Measurements from ENCODE around the gene CHCHD3. TPM values are rescaled to one million over a fixed set of nuclear protein-coding genes. Genes with fewer than 3 reads are reported as not detected.

CHCHD3 gene
- polyA plus RNA-seq, 1 donor (not counting 4 experiments of a cell fraction or from before 2014, with no cell fraction given) = 59.2 TPM

DNA sequence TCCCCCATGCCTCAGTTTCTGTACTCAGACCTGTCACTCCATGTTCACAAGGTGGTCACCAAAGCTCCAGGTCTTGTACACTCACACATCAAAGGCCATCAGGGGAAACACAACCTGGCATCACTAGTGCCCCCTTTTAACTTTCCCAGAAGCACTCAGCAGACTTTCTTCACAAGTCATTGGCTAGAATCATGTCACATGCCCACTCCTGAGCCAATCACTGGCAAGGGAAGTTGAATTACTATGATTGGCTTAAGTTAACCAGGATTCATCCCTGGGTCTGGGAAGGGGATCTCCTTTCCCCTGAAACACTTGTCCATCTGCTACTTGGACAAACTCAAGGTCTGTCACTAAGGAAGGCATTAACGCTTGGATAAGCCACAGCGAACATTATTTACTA is 311.8 kb downstream of the CHCHD3 start:
- no peak for DNase-seq (ENCODE audit: low read depth, low spot score)
- FAIRE-seq = no peak
- no peak overlapping the region for H3K9ac ChIP-seq (ENCODE audit: control insufficient read depth, extremely low read depth, insufficient read depth, low read length)
- TF ChIP-seq EZH2 (IDR thresholded peaks at IDR 0.05; ENCODE audit: low read length) = no peak
- TF ChIP-seq, protein P1, sequence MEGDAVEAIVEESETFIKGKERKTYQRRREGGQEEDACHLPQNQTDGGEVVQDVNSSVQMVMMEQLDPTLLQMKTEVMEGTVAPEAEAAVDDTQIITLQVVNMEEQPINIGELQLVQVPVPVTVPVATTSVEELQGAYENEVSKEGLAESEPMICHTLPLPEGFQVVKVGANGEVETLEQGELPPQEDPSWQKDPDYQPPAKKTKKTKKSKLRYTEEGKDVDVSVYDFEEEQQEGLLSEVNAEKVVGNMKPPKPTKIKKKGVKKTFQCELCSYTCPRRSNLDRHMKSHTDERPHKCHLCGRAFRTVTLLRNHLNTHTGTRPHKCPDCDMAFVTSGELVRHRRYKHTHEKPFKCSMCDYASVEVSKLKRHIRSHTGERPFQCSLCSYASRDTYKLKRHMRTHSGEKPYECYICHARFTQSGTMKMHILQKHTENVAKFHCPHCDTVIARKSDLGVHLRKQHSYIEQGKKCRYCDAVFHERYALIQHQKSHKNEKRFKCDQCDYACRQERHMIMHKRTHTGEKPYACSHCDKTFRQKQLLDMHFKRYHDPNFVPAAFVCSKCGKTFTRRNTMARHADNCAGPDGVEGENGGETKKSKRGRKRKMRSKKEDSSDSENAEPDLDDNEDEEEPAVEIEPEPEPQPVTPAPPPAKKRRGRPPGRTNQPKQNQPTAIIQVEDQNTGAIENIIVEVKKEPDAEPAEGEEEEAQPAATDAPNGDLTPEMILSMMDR (optimal IDR thresholded peaks at IDR 0.05 in 1 of 3, IDR thresholded peaks at IDR 0.05 in 1 of 3, conservative IDR thresholded peaks at IDR 0.05 in 1 of 3; ENCODE audit: extremely low read depth in 1 of 3, insufficient read depth in 2 of 3, low read length in 3 of 3) = no peak
- no peak overlapping the region for H3K4me2 ChIP-seq (ENCODE audit: control insufficient read depth, extremely low read depth, insufficient read depth, low read depth, low read length)
- no peak overlapping the region for H3K4me3 ChIP-seq (ENCODE audit: control insufficient read depth in 2 of 3, extremely low read depth in 1 of 3, insufficient read depth in 2 of 3, low read depth in 1 of 3, low read length in 3 of 3)
- dilution Hi-C loops (cut with MboI; ENCODE audit: extremely low pct_ligation_motif_present, low sequenced_read_pairs) = no loop called here
- peaks cover 6% of the 10 kb centered on the region for H3K27me3 ChIP-seq (ENCODE audit: control insufficient read depth, extremely low read depth, insufficient read depth, low read length)
- H3K4me1 ChIP-seq (ENCODE audit: control insufficient read depth, extremely low read depth, insufficient read depth, low read length) = no peaks in the 10 kb centered on the region
- no peak overlapping the region for H2AFZ ChIP-seq (ENCODE audit: control insufficient read depth, low read length)
- H3K27ac ChIP-seq (ENCODE audit: control insufficient read depth, insufficient read depth, low read length) = no peak overlapping the region
- no peaks in the 10 kb centered on the region for H3K79me2 ChIP-seq (ENCODE audit: control insufficient read depth, insufficient read depth, low read length)
- no peaks in the 10 kb centered on the region for H3K36me3 ChIP-seq (ENCODE audit: control insufficient read depth in 2 of 2, extremely low read depth in 1 of 2, insufficient read depth in 2 of 2, low read length in 2 of 2)
- no peaks in the 10 kb centered on the region for H3K9me1 ChIP-seq (ENCODE audit: control insufficient read depth, extremely low read depth, insufficient read depth, low read length)
- H3K9me3 ChIP-seq (ENCODE audit: control insufficient read depth, low read depth, low read length) = no peaks in the 10 kb centered on the region
- H4K20me1 ChIP-seq (ENCODE audit: control insufficient read depth, extremely low read depth, insufficient read depth, low read length) = no peaks in the 10 kb centered on the region

GRCh38 chr7:132769280-132769679 is 312.6 kb downstream of the CHCHD3 start:
- Histone ChIP-seq H3K27ac (ENCODE audit: control insufficient read depth, insufficient read depth, low read length) (no peak overlapping the region), H3K4me2 (ENCODE audit: control insufficient read depth, extremely low read depth, insufficient read depth, low read depth, low read length) (no peak overlapping the region), H3K4me3 (ENCODE audit: control insufficient read depth in 2 of 3, extremely low read depth in 1 of 3, insufficient read depth in 2 of 3, low read depth in 1 of 3, low read length in 3 of 3) (no peak overlapping the region), H3K36me3 (ENCODE audit: control insufficient read depth in 2 of 2, extremely low read depth in 1 of 2, insufficient read depth in 2 of 2, low read length in 2 of 2) (no peaks in the 10 kb centered on the region), H2AFZ (ENCODE audit: control insufficient read depth, low read length) (no peak overlapping the region), H3K9ac (ENCODE audit: control insufficient read depth, extremely low read depth, insufficient read depth, low read length) (no peak overlapping the region), H3K9me1 (ENCODE audit: control insufficient read depth, extremely low read depth, insufficient read depth, low read length) (no peaks in the 10 kb centered on the region), H3K79me2 (ENCODE audit: control insufficient read depth, insufficient read depth, low read length) (no peaks in the 10 kb centered on the region), H3K4me1 (ENCODE audit: control insufficient read depth, extremely low read depth, insufficient read depth, low read length) (no peaks in the 10 kb centered on the region), H3K27me3 (ENCODE audit: control insufficient read depth, extremely low read depth, insufficient read depth, low read length) (peaks cover 6% of the 10 kb centered on the region), H4K20me1 (ENCODE audit: control insufficient read depth, extremely low read depth, insufficient read depth, low read length) (no peaks in the 10 kb centered on the region), H3K9me3 (ENCODE audit: control insufficient read depth, low read depth, low read length) (no peaks in the 10 kb centered on the region)
- FAIRE-seq (no peak), DNase-seq (ENCODE audit: low read depth, low spot score) (no peak)
- dilution Hi-C loops (cut with MboI; ENCODE audit: extremely low pct_ligation_motif_present, low sequenced_read_pairs) = no loop called here
- TF ChIP-seq, protein P1 (optimal IDR thresholded peaks at IDR 0.05 in 1 of 3, IDR thresholded peaks at IDR 0.05 in 1 of 3, conservative IDR thresholded peaks at IDR 0.05 in 1 of 3; ENCODE audit: extremely low read depth in 1 of 3, insufficient read depth in 2 of 3, low read length in 3 of 3) = no peak
- no peak for TF ChIP-seq EZH2 (IDR thresholded peaks at IDR 0.05; ENCODE audit: low read length)
